PC-3 (cell line): ENCODE measurements around the gene OSBPL1A. TPM values are rescaled to one million over a fixed set of nuclear protein-coding genes. Genes with fewer than 3 reads are reported as not detected.

ENCODE experiments used
- ATAC-seq: fragments of 200-7000 bp; cut with Tn5 transposase; 2 replicates; pipeline ENCODE4 v1.9.1; 2020; ENCODE audit warnings: mild to moderate bottlenecking, moderate library complexity
- BruUV-seq: library from RNA; stranded (reverse); fragments of 400-500 nt; replicated peaks from 2 replicates; lab custom pipeline; 2021; lab: Mats Ljungman, UMichigan
- CTCF ChIA-PET: fragments of 300-600 bp; sonication (Branson Sonifier 250); formaldehyde crosslinking; loops from one replicate; lab custom pipeline; 2022; ENCODE audit warnings: antibody characterized with exemption; lab: Charles Lee
- POLR2A ChIA-PET: fragments of 300-600 bp; sonication (Branson Sonifier 250); formaldehyde crosslinking; loops from one replicate; lab custom pipeline; 2022; ENCODE audit warnings: antibody characterized with exemption; ENCODE audit not compliant: unreplicated experiment; lab: Charles Lee
- DNase-seq: peaks from one replicate; pipeline ENCODE4 v3.0.0-alpha.2; 2015
- H2AFZ ChIP-seq: fragments of 300-600 bp; sonication (generic); 2 replicates; pipeline ENCODE4 v1.6.0; 2016; ENCODE audit warnings: antibody characterized with exemption, low read length
- H3F3A ChIP-seq: fragments of 300-600 bp; sonication (generic); one replicate; pipeline ENCODE4 v1.6.0; 2017; ENCODE audit warnings: antibody characterized with exemption, low read length, control low read depth, mild to moderate bottlenecking; ENCODE audit not compliant: unreplicated experiment
- H3K27ac ChIP-seq: fragments of 300-600 bp; sonication (generic); 2 replicates; pipeline ENCODE4 v1.5.1; 2016; ENCODE audit warnings: mild to moderate bottlenecking, low read length
- H3K27me3 ChIP-seq: fragments of 300-600 bp; sonication (generic); 2 replicates; pipeline ENCODE4 v1.6.1; 2016; ENCODE audit warnings: low read length, mixed read lengths
- H3K36me3 ChIP-seq: fragments of 300-600 bp; sonication (generic); 2 replicates; pipeline ENCODE4 v1.6.1; 2016; ENCODE audit warnings: low read depth, mixed run types, low read length, mixed read lengths
- H3K4me1 ChIP-seq: fragments of 300-600 bp; sonication (generic); 2 replicates; pipeline ENCODE4 v1.5.1; 2016; ENCODE audit warnings: low read length; ENCODE audit not compliant: insufficient read depth
- H3K4me2 ChIP-seq: fragments of 300-600 bp; sonication (generic); 2 replicates; pipeline ENCODE4 v1.6.0; 2016; ENCODE audit warnings: low read length
- H3K4me3 ChIP-seq: fragments of 300-600 bp; sonication (generic); 2 replicates; pipeline ENCODE4 v1.5.1; 2016; ENCODE audit warnings: mild to moderate bottlenecking, low read length, mixed read lengths
- H3K79me2 ChIP-seq: fragments of 300-600 bp; sonication (generic); 2 replicates; pipeline ENCODE4 v1.6.1; 2017; ENCODE audit warnings: low read length, mixed read lengths
- H3K9ac ChIP-seq: fragments of 300-600 bp; sonication (generic); 2 replicates; pipeline ENCODE4 v1.6.0; 2016; ENCODE audit warnings: mild to moderate bottlenecking, low read length
- H3K9me2 ChIP-seq: fragments of 300-600 bp; sonication (generic); replicated peaks from 2 replicates; pipeline ENCODE4 v1.6.1; 2016; ENCODE audit warnings: mixed run types, low read length, mixed read lengths
- H3K9me3 ChIP-seq: fragments of 300-600 bp; sonication (generic); 2 replicates; pipeline ENCODE4 v1.6.1; 2016; ENCODE audit warnings: low read length, mixed read lengths
- H4K20me1 ChIP-seq: fragments of 300-600 bp; sonication (generic); 2 replicates; pipeline ENCODE4 v1.6.1; 2016; ENCODE audit warnings: low read length, mixed read lengths
- EZH2 ChIP-seq: fragments of 300-600 bp; sonication (generic); IDR thresholded peaks from one replicate; pipeline ENCODE4 v1.6.1; 2017; ENCODE audit warnings: antibody characterized with exemption, mild to moderate bottlenecking, low read length; ENCODE audit not compliant: unreplicated experiment
- EZH2phosphoT487 ChIP-seq: fragments of 300-600 bp; sonication (generic); IDR thresholded peaks from 2 replicates; pipeline ENCODE4 v1.6.1; 2018; ENCODE audit warnings: mild to moderate bottlenecking, antibody characterized with exemption, low read length, borderline replicate concordance
- intact Hi-C: fragments of 100-400 bp; cut with micrococcal nuclease; formaldehyde crosslinking; loops from 2 replicates; pipeline ENCODE4 v1.9.0; 2023
- total RNA-seq: library from RNA; depleted of rRNA; stranded (reverse); fragments of >200 nt; gene quantifications from 2 replicates; pipeline ENCODE4 v1.2.3, GENCODE V29; 2014
- TF ChIP-seq, protein P1 (sequence below): fragments of 300-600 bp; sonication (generic); conservative IDR thresholded peaks from 2 replicates; pipeline ENCODE4 v1.5.1; 2017; ENCODE audit warnings: antibody characterized with exemption, low read depth, mild to moderate bottlenecking, low read length

Gene OSBPL1A
- total RNA-seq, 1 experiment from 2014 or later, result 39.7 TPM

DNA sequence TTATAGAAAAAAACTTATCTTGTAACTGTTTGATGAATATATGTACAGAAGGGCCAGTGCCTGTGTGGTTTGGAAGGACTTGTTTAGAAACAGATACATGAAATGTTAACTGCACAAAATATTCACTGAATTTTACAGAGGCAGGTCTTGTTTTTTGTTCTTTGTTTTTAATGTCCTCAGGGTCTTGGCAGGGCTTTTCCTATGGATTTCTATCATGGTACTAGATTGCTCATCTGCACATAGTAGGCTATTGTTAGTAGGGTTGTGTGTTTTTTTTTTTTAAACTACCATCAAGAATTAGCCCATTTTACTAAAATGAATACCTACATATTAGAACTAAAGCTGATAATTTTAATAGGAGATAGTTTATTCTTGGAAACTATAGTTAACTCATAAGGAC is 255.2 kb downstream of the OSBPL1A start:
- no peak overlapping the region for H3K4me3 ChIP-seq
- H3K9ac ChIP-seq, result no peak overlapping the region
- H3K9me2 ChIP-seq, result no peaks in the 10 kb centered on the region
- no TSS peak for BruUV-seq
- no peaks in the 10 kb centered on the region for H3K36me3 ChIP-seq
- no peaks in the 10 kb centered on the region for H4K20me1 ChIP-seq
- no peak overlapping the region for H3K4me2 ChIP-seq
- no peaks in the 10 kb centered on the region for H3K79me2 ChIP-seq
- DNase-seq (no peak), ATAC-seq (no peak)
- H3K9me3 ChIP-seq, result no peaks in the 10 kb centered on the region
- no peak overlapping the region for H2AFZ ChIP-seq
- H3K4me1 ChIP-seq, result peaks cover 5% of the 10 kb centered on the region
- ChIA-PET POLR2A (no interaction called here), CTCF (interaction anchor here (0.6 kb wide), 1 partner anchor 66 kb away, joined by 3 read pairs; no protein-coding TSS in a partner anchor)
- H3F3A ChIP-seq, result no peaks in the 10 kb centered on the region
- intact Hi-C loops, result no loop called here
- H3K27me3 ChIP-seq, result no peaks in the 10 kb centered on the region
- TF ChIP-seq, protein P1, sequence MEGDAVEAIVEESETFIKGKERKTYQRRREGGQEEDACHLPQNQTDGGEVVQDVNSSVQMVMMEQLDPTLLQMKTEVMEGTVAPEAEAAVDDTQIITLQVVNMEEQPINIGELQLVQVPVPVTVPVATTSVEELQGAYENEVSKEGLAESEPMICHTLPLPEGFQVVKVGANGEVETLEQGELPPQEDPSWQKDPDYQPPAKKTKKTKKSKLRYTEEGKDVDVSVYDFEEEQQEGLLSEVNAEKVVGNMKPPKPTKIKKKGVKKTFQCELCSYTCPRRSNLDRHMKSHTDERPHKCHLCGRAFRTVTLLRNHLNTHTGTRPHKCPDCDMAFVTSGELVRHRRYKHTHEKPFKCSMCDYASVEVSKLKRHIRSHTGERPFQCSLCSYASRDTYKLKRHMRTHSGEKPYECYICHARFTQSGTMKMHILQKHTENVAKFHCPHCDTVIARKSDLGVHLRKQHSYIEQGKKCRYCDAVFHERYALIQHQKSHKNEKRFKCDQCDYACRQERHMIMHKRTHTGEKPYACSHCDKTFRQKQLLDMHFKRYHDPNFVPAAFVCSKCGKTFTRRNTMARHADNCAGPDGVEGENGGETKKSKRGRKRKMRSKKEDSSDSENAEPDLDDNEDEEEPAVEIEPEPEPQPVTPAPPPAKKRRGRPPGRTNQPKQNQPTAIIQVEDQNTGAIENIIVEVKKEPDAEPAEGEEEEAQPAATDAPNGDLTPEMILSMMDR, result no peak
- TF ChIP-seq EZH2 (no peak), EZH2phosphoT487 (no peak)
- no peak overlapping the region for H3K27ac ChIP-seq

DNA sequence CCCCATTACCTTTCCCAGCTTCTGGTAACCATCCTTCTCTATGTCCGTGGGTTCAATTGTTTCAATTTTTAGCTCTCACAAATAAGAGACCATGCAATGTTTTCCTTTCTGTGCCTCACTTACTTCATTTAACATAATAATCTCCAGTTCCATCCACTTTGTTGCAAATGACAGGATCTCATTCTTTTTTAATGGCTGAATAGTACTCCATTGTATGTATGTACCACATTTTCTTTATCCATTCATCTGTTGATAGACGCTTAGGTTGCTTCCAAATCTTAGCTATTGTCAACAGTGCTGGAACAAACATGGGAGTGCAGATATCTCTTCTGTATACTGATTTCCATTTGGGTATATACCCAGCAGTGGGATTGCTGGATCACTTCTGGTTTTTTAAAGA is 256.9 kb downstream of the OSBPL1A start:
- H3K4me3 ChIP-seq, result no peak overlapping the region
- H3K4me2 ChIP-seq, result no peak overlapping the region
- DNase-seq, result no peak
- H3K36me3 ChIP-seq, result no peaks in the 10 kb centered on the region
- ChIA-PET CTCF (no interaction called here), POLR2A (no interaction called here)
- TF ChIP-seq EZH2phosphoT487, result no peak
- no peak for TF ChIP-seq EZH2
- TF ChIP-seq, protein P1, result no peak
- H3K9me2 ChIP-seq, result no peaks in the 10 kb centered on the region
- no peak for ATAC-seq
- H3K9me3 ChIP-seq, result no peaks in the 10 kb centered on the region
- no peaks in the 10 kb centered on the region for H3K79me2 ChIP-seq
- no peaks in the 10 kb centered on the region for H3K27me3 ChIP-seq
- no TSS peak for BruUV-seq
- no peak overlapping the region for H3K9ac ChIP-seq
- H3F3A ChIP-seq, result peaks cover 4% of the 10 kb centered on the region
- peaks cover 16% of the 10 kb centered on the region for H3K4me1 ChIP-seq
- intact Hi-C loops, result no loop called here
- H3K27ac ChIP-seq, result no peak overlapping the region
- no peak overlapping the region for H2AFZ ChIP-seq
- no peaks in the 10 kb centered on the region for H4K20me1 ChIP-seq

DNA sequence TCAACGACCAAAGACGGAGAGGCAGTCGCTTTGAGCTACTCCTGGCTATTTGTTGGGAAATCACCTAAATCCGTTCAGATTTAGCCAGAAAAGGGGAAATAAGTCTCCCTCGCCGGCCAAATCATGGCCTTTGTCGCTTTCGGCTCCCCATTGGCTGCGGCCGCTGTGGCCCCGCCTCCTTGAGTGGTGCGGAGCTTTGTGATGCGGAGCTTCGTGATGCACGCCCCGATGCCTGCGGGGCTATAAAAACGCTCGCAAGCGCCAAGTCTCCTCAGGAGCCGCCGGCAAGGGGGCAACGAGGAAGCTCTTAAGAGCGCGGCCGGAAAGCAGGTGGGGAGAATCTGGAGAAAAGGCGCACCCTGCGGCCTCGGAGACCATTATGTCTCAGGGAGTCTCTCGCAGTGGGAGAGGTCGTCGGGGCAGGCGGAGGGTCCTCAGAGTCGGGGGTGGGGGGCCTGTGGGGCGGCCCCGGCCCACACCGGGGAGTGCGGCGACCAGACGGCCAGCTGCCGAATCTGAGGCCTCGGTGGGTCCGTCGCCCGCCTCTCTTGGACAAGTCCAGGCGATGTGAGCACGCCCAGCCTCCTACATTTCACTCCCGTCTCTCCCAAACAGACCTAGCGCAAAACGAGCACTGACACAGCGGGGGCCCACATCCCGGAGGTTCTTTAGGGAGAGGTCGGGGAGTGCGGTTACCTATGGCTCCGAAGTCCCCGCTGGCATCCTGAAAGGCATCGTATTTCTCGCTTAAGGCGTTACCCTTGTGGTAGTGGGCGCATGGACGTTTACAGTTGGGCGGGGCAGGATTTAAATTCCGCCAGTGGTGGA is 258.6 kb downstream of the OSBPL1A start, which contains the start of gene CABYR:
TSS of gene CABYR (plus strand) at position 274 of the 828 bp plus-strand sequence. CDS start 4,053 bp downstream, outside the sequence.
- Histone ChIP-seq H3F3A (peaks cover 4% of the 10 kb centered on the region), H3K4me1 (peaks cover 16% of the 10 kb centered on the region), H3K27ac (peak within 1 kb of the TSS; percentile 18; the same call in 1 of the 2 replicates), H2AFZ (peak within 1 kb of the TSS; percentile 59), H3K4me3 (peak within 1 kb of the TSS; percentile 71), H4K20me1 (no peaks in the 10 kb centered on the region), H3K9ac (peak within 1 kb of the TSS; percentile 70), H3K4me2 (peak within 1 kb of the TSS; percentile 75), H3K79me2 (no peaks in the 10 kb centered on the region), H3K36me3 (no peaks in the 10 kb centered on the region), H3K9me3 (no peaks in the 10 kb centered on the region), H3K9me2 (no peaks in the 10 kb centered on the region), H3K27me3 (no peaks in the 10 kb centered on the region)
- POLR2A ChIA-PET, result interaction anchor here (0.6 to 0.7 kb wide), 6 partner anchors 12 to 1676 kb away, joined by 3 to 6 read pairs (median 4); no protein-coding TSS in a partner anchor
- intact Hi-C loops, result no loop called here
- TF ChIP-seq EZH2phosphoT487 (no peak), EZH2 (no peak)
- TF ChIP-seq, protein P1, result no peak
- DNase-seq, result peak; percentile 76
- ATAC-seq, result peak; percentile 85
- TSS peak; percentile 82 for BruUV-seq
- CTCF ChIA-PET, result interaction anchor here (0.6 to 0.9 kb wide), 2 partner anchors 53 to 221 kb away, joined by 3 to 4 read pairs; no protein-coding TSS in a partner anchor
